ENCODE measurements around the gene MAP1LC3B2.

The MAP1LC3B2 gene

DNA sequence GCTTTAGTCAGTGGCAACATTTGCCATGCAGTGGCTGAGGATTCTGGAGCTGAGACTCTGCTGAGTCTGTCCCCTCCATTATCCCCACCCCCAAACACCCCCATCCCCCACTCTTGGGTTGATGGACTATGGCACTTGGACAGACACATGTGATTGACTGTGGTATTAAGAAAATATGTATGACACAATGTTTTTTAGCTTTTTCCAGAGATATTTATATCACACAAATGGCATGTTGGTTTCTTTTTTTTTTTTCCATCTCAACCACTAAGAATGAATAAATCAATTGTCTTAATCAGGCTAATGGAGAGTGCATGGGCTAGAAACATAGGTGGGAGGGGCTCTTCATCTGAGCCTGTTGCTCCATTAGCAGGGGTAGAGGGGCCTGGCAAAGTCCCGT is 30.7 kb upstream of the MAP1LC3B2 start:
- no peaks in the 10 kb centered on the region for H3K9me3 ChIP-seq (ENCODE audit: control insufficient read depth, low read length)
- peak overlapping the region; percentile 52 for H3K9ac ChIP-seq (ENCODE audit: low read length)
- H3K4me3 ChIP-seq (ENCODE audit: low read length) = peak overlapping the region; percentile 12
- no peaks in the 10 kb centered on the region for H3K36me3 ChIP-seq (ENCODE audit: control insufficient read depth, insufficient read depth, low read length, severe bottlenecking)
- no peaks in the 10 kb centered on the region for H3K27me3 ChIP-seq (replicated peaks; ENCODE audit: control insufficient read depth, insufficient read depth, low read length)
- peaks cover 37% of the 10 kb centered on the region for H3K4me1 ChIP-seq (ENCODE audit: control insufficient read depth, insufficient read depth, low read length)
- peak; percentile 33 for DNase-seq (ENCODE audit: low read depth)

DNA sequence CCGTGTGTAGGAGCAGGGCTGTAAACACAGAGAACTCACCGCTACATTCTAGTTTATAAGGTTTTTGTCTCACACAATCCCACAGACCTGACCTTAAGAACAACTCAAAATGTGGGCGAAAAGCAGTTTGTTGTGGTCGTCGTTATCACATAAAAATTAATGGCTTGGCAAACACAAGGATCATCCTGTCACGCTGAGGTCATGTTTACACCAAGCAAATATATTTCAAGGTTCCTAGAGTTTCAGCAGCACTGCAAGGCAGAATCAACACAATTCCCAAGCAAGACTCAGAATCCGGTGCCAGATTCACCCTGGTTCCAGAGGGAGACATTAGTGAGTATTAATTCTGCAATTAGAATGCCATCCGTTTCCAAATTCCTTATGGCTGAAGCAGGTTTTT is 30.1 kb upstream of the MAP1LC3B2 start:
- Histone ChIP-seq H3K9me3 (ENCODE audit: control insufficient read depth, low read length) (no peaks in the 10 kb centered on the region), H3K9ac (ENCODE audit: low read length) (peak overlapping the region; percentile 52), H3K4me3 (ENCODE audit: low read length) (peak overlapping the region; percentile 12), H3K4me1 (ENCODE audit: control insufficient read depth, insufficient read depth, low read length) (peaks cover 37% of the 10 kb centered on the region), H3K27me3 (replicated peaks; ENCODE audit: control insufficient read depth, insufficient read depth, low read length) (no peaks in the 10 kb centered on the region), H3K36me3 (ENCODE audit: control insufficient read depth, insufficient read depth, low read length, severe bottlenecking) (no peaks in the 10 kb centered on the region)
- no peak for DNase-seq (ENCODE audit: low read depth)

DNA sequence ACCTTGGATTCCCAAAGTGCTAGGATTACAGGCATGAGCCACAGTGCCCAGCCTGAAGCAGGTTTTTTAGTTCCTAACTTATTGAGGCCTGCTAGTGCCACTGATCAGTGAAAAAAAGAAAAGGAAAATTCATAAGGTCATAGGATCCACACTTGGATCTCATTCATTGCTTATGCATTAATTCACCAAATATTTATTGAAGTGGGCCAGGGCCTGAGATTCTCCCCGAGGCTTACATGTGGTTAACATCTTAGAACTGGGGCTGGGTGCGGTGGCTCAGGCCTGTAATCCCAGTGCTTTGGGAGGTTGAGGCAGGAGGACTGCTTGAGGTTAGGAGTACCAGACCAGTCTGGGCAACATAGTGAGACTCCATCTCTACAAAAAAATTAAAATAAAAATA is 29.5 kb upstream of the MAP1LC3B2 start:
- Histone ChIP-seq H3K9me3 (ENCODE audit: control insufficient read depth, low read length) (no peaks in the 10 kb centered on the region), H3K4me3 (ENCODE audit: low read length) (no peak overlapping the region), H3K4me1 (ENCODE audit: control insufficient read depth, insufficient read depth, low read length) (peaks cover 39% of the 10 kb centered on the region), H3K36me3 (ENCODE audit: control insufficient read depth, insufficient read depth, low read length, severe bottlenecking) (no peaks in the 10 kb centered on the region), H3K27me3 (replicated peaks; ENCODE audit: control insufficient read depth, insufficient read depth, low read length) (no peaks in the 10 kb centered on the region), H3K9ac (ENCODE audit: low read length) (no peak overlapping the region)
- no peak for DNase-seq (ENCODE audit: low read depth)

DNA sequence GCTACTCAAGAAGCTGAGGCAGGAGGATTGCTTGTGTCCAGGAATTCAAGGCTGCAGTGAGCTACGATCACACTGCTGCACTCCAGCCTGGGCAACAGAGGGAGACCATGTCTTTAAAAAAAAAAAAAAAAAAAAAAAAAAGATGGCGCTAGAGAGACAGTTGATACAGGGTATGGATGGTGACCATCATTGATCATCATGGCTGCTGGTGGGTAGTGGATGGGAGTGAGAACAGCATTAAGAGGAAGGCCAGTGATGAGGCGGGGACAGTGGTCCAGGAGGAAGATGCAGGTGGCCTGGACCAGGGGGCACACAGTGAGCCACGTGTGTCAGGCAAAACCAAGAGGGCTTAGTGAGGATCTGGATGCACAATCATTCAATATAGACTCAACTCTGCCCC is 26.8 kb upstream of the MAP1LC3B2 start:
- Histone ChIP-seq H3K36me3 (ENCODE audit: control insufficient read depth, insufficient read depth, low read length, severe bottlenecking) (no peaks in the 10 kb centered on the region), H3K4me3 (ENCODE audit: low read length) (no peak overlapping the region), H3K4me1 (ENCODE audit: control insufficient read depth, insufficient read depth, low read length) (peaks cover 22% of the 10 kb centered on the region), H3K9ac (ENCODE audit: low read length) (no peak overlapping the region), H3K27me3 (replicated peaks; ENCODE audit: control insufficient read depth, insufficient read depth, low read length) (no peaks in the 10 kb centered on the region), H3K9me3 (ENCODE audit: control insufficient read depth, low read length) (no peaks in the 10 kb centered on the region)
- no peak for DNase-seq (ENCODE audit: low read depth)

DNA sequence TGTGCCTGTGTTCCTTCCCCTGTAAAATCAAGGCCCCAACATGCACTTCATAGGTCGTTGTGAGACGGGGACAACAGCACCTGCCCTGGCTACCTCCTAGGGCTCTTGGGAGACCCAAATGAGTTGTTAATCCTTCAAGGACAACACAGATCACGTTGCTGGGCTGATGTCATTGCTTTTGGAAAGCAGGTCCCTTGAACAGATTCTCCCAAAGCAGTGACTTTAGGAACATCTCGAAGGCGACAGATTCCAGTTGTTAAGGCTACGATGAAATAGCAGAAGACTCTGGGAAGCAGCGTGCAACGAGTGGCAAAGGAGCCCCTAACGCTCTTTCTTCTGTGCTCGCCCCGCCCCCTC is 26.2 kb upstream of the MAP1LC3B2 start:
- Histone ChIP-seq H3K27me3 (replicated peaks; ENCODE audit: control insufficient read depth, insufficient read depth, low read length) (no peaks in the 10 kb centered on the region), H3K4me1 (ENCODE audit: control insufficient read depth, insufficient read depth, low read length) (peaks cover 18% of the 10 kb centered on the region), H3K36me3 (ENCODE audit: control insufficient read depth, insufficient read depth, low read length, severe bottlenecking) (no peaks in the 10 kb centered on the region), H3K4me3 (ENCODE audit: low read length) (no peak overlapping the region), H3K9me3 (ENCODE audit: control insufficient read depth, low read length) (no peaks in the 10 kb centered on the region), H3K9ac (ENCODE audit: low read length) (no peak overlapping the region)
- DNase-seq (ENCODE audit: low read depth) = no peak

DNA sequence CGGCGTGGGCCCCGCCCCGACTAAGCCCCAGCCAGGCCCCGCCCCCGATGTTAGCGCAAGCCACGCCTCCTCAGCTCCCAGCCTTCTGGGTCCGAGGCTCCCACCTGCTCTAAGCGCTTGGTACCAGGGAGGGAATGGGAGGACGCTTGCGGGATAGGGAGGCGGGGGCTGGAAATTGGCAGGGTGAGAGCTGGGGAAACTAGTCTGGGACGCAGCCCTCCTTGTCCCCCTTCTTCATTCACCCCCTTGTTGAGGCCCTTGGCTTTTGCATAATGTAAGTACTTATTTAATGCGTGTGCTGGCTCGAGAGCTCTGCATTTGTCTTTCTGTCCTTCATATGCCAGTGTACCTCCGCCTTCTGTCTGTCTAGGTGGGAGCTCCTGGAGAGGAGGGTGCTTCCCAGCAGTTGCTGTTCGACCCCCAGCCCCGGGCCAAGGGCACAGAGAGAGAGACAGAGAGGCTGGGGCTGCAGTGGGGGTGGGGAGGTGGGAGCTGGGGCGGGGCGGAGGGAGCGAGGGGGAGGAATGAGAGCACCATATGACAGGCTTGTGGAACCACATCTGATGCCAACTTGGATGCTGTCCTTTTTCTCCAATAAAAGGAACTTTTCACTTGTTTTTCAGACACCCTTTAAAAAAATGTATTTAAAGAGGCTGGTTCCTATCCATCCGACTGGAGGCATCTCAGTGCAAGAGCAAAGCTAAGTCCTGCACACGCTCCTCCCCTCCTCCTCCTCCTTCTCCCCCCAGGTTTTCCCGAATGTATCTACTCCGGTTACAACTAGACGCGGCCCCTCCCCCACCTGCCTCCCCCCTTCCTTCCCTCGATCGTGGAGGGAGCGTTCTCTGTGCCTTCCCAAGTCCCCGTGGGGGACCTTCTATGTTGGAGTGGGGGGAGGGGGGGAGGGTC is 25.6 kb upstream of the MAP1LC3B2 start:
- peaks cover 13% of the 10 kb centered on the region for H3K4me1 ChIP-seq (ENCODE audit: control insufficient read depth, insufficient read depth, low read length)
- peak overlapping the region; percentile 73 for H3K4me3 ChIP-seq (ENCODE audit: low read length)
- no peaks in the 10 kb centered on the region for H3K27me3 ChIP-seq (replicated peaks; ENCODE audit: control insufficient read depth, insufficient read depth, low read length)
- peak overlapping the region; percentile 33 for H3K9ac ChIP-seq (ENCODE audit: low read length)
- H3K9me3 ChIP-seq (ENCODE audit: control insufficient read depth, low read length) = no peaks in the 10 kb centered on the region
- H3K36me3 ChIP-seq (ENCODE audit: control insufficient read depth, insufficient read depth, low read length, severe bottlenecking) = no peaks in the 10 kb centered on the region
- peak; percentile 83 for DNase-seq (ENCODE audit: low read depth)

DNA sequence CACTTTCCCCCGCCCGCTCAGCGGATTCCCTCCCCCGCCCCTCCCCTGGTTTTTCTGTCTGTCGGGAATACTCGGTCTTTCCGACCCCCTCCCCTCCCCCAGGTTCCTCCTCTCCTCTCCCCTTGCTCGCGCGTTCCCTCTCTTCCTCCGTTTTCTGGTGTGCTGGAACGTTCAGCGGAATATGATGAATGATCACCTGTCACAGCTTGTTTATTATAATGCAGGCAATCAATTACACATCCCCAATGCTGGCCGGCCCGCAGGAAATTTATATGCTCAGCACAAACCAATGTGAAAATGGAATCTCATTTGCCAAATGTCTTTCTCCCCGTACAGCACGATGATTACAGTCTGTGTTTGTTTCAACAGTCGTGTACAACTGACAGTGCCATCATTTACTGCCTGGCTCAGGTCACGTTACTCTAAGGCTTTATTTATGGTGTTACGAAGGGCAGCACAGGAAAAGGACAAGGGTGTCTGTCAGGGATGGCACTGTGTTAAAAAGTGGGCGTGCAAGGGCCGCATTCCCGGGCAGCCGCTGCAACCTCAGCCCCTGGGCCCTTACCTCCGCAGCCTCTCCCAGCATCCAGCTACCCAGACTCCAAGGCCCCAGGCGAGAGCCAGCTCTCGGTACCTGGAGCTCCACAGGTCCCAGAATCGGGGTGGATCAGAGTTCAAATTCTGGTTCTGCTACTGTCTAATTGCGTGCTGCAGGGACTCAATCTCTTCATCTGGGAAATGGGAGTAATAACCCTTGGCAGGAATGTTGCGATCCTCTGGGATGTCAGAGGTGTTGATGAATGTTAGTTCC is 24.7 kb upstream of the MAP1LC3B2 start:
- no peak for DNase-seq (ENCODE audit: low read depth)
- Histone ChIP-seq H3K9me3 (ENCODE audit: control insufficient read depth, low read length) (no peaks in the 10 kb centered on the region), H3K9ac (ENCODE audit: low read length) (no peak overlapping the region), H3K36me3 (ENCODE audit: control insufficient read depth, insufficient read depth, low read length, severe bottlenecking) (no peaks in the 10 kb centered on the region), H3K27me3 (replicated peaks; ENCODE audit: control insufficient read depth, insufficient read depth, low read length) (no peaks in the 10 kb centered on the region), H3K4me3 (ENCODE audit: low read length) (peak overlapping the region; percentile 73), H3K4me1 (ENCODE audit: control insufficient read depth, insufficient read depth, low read length) (peaks cover 5% of the 10 kb centered on the region)

DNA sequence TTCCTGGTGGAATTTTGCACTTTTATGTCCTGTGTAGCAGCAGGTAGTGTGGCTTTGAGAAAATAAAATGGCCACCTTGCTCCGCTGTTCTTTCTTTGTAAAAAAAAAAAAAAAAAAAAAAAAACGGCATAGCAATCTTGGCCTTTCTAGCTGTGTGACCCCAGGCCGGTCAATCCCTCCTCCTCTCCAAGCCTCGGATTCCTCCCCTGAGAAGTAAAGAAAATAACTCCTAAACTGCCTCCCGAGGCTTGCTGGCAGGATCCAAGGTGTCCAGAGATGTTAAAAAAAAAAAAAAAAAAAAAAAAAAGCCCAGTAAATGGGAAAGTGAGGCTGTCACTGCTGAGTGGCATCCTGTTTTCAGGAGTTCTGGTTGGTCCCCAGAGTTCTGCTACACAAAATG is 23.9 kb upstream of the MAP1LC3B2 start:
- H3K9ac ChIP-seq (ENCODE audit: low read length) = no peak overlapping the region
- H3K9me3 ChIP-seq (ENCODE audit: control insufficient read depth, low read length) = no peaks in the 10 kb centered on the region
- no peak overlapping the region for H3K4me3 ChIP-seq (ENCODE audit: low read length)
- no peaks in the 10 kb centered on the region for H3K27me3 ChIP-seq (replicated peaks; ENCODE audit: control insufficient read depth, insufficient read depth, low read length)
- no peaks in the 10 kb centered on the region for H3K36me3 ChIP-seq (ENCODE audit: control insufficient read depth, insufficient read depth, low read length, severe bottlenecking)
- no peak for DNase-seq (ENCODE audit: low read depth)
- peaks cover 10% of the 10 kb centered on the region for H3K4me1 ChIP-seq (ENCODE audit: control insufficient read depth, insufficient read depth, low read length)

DNA sequence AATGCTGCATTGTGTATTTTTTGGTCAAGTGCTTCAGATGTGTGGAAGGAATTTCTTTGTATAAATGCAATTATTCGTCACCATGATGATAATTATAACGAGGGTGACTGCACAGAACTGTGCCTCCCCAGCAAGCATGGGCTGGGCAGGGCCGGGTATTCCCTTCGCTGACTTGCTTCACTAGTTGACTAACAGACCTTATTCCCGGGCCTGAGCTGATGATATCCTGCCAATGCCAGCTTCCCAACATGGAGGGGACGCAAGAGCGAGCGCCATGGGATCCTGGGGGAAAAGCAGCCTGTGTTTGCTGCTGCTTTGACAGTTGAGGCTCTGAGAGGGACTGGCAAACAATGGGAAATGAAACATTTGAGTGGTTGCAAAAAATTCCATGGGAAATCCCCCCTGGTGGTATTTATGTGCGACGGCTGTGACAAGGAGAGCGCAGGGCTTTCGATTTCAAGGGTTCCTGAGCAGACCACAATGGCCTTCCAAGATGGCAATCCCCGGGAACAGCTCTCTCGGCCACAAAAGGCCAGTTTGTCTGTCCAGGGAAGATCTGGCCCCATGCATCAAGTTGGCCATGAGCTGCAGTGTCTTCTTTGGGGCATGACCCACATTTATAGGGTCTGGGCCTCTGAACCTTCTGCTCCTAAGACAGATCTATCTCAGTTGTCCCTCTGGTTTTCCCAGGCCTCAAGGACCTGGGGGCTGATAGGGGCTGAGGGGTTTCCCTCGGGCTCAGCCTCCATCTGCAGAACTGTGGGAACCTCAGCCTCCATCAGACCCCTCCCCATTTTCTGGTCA is 21.9 kb upstream of the MAP1LC3B2 start:
- DNase-seq (ENCODE audit: low read depth) = no peak
- peaks cover 11% of the 10 kb centered on the region for H3K4me1 ChIP-seq (ENCODE audit: control insufficient read depth, insufficient read depth, low read length)
- no peak overlapping the region for H3K9ac ChIP-seq (ENCODE audit: low read length)
- no peaks in the 10 kb centered on the region for H3K27me3 ChIP-seq (replicated peaks; ENCODE audit: control insufficient read depth, insufficient read depth, low read length)
- H3K36me3 ChIP-seq (ENCODE audit: control insufficient read depth, insufficient read depth, low read length, severe bottlenecking) = no peaks in the 10 kb centered on the region
- no peaks in the 10 kb centered on the region for H3K9me3 ChIP-seq (ENCODE audit: control insufficient read depth, low read length)
- H3K4me3 ChIP-seq (ENCODE audit: low read length) = no peak overlapping the region

DNA sequence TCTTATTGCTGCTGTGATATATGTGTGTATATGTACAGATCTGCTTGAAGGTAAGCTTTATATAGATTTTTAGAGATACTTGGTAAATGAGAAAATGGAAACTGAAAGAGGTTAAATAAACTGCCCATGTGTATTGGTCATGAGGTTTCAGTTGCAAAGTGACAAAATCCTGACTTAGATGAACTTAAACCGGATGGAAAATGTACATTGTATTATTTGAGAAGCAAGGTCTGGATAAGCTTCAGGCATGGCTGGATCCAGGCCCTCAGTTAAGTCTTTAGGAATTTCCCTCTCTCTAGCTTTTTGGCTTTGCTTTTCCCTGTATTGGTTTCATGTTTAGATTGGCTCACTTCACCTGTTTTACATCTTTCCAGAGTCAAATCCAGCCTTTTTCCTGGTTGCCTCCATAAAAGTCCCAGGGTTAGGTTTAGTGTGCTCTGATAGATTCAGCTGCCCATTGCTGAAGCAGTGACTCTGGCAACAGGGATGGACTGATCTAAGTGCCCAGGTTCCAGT is 21.0 kb upstream of the MAP1LC3B2 start:
- Histone ChIP-seq H3K9me3 (ENCODE audit: control insufficient read depth, low read length) (no peaks in the 10 kb centered on the region), H3K27me3 (replicated peaks; ENCODE audit: control insufficient read depth, insufficient read depth, low read length) (no peaks in the 10 kb centered on the region)

More for the DNA sequence above, 21.0 kb upstream of the MAP1LC3B2 start:
- no peak for DNase-seq (ENCODE audit: low read depth)
- H3K9ac ChIP-seq (ENCODE audit: low read length) = no peak overlapping the region
- no peaks in the 10 kb centered on the region for H3K36me3 ChIP-seq (ENCODE audit: control insufficient read depth, insufficient read depth, low read length, severe bottlenecking)
- H3K4me1 ChIP-seq (ENCODE audit: control insufficient read depth, insufficient read depth, low read length) = peaks cover 18% of the 10 kb centered on the region
- no peak overlapping the region for H3K4me3 ChIP-seq (ENCODE audit: low read length)

All from adipocyte (in vitro differentiated cells).